MM.1S (cell line): ENCODE results near the gene FBXO8.

Source experiments
- DNase-seq: peaks from one replicate; pipeline ENCODE4 v3.0.0-alpha.2; 2015
- H2AFZ ChIP-seq: fragments of 300-600 bp; sonication (generic); 2 replicates; pipeline ENCODE4 v1.6.0; 2016; ENCODE audit warnings: antibody characterized with exemption, low read length
- H3F3A ChIP-seq: fragments of 300-600 bp; sonication (generic); 2 replicates; pipeline ENCODE4 v1.6.1; 2016; ENCODE audit warnings: mild to moderate bottlenecking, antibody characterized with exemption, low read length, moderate library complexity, mixed read lengths; ENCODE audit not compliant: insufficient read depth
- H3K27ac ChIP-seq: fragments of 300-600 bp; sonication (generic); 2 replicates; pipeline ENCODE4 v1.5.1; 2016; ENCODE audit warnings: mild to moderate bottlenecking, low read length
- H3K27me3 ChIP-seq: fragments of 300-600 bp; sonication (generic); replicated peaks from 2 replicates; pipeline ENCODE4 v1.6.0; 2016; ENCODE audit warnings: low read length; ENCODE audit not compliant: insufficient read depth
- H3K36me3 ChIP-seq: fragments of 300-600 bp; sonication (generic); replicated peaks from 2 replicates; pipeline ENCODE4 v1.6.1; 2016; ENCODE audit warnings: mild to moderate bottlenecking, low read length, mixed read lengths; ENCODE audit not compliant: insufficient read depth
- H3K4me1 ChIP-seq: fragments of 300-600 bp; sonication (generic); 2 replicates; pipeline ENCODE4 v1.6.1; 2016; ENCODE audit warnings: low read length, mixed read lengths
- H3K4me2 ChIP-seq: fragments of 300-600 bp; sonication (generic); 2 replicates; pipeline ENCODE4 v1.6.0; 2016; ENCODE audit warnings: low read depth, low read length
- H3K4me3 ChIP-seq: fragments of 300-600 bp; sonication (generic); 2 replicates; pipeline ENCODE4 v1.5.1; 2016; ENCODE audit warnings: low read length, mixed read lengths
- H3K79me2 ChIP-seq: fragments of 300-600 bp; sonication (generic); 2 replicates; pipeline ENCODE4 v1.6.1; 2016; ENCODE audit warnings: mixed run types, low read length, mixed read lengths
- H3K9ac ChIP-seq: fragments of 300-600 bp; sonication (generic); 2 replicates; pipeline ENCODE4 v1.6.1; 2016; ENCODE audit warnings: low read length, mixed read lengths
- H3K9me2 ChIP-seq: fragments of 300-600 bp; sonication (generic); replicated peaks from 2 replicates; pipeline ENCODE4 v1.6.1; 2016; ENCODE audit warnings: mild to moderate bottlenecking, low read length, mixed read lengths; ENCODE audit not compliant: insufficient read depth
- H3K9me3 ChIP-seq: fragments of 300-600 bp; sonication (generic); replicated peaks from 2 replicates; pipeline ENCODE4 v1.6.1; 2016; ENCODE audit warnings: mild to moderate bottlenecking, low read length, mixed read lengths; ENCODE audit not compliant: insufficient read depth
- H4K20me1 ChIP-seq: fragments of 300-600 bp; sonication (generic); 2 replicates; pipeline ENCODE4 v1.6.1; 2016; ENCODE audit warnings: mild to moderate bottlenecking, low read length, moderate library complexity, mixed read lengths; ENCODE audit not compliant: insufficient read depth
- EZH2 ChIP-seq: fragments of 300-600 bp; sonication (generic); optimal IDR thresholded peaks from 2 replicates; pipeline ENCODE3; 2017; ENCODE audit warnings: low read depth, mild to moderate bottlenecking, antibody characterized with exemption, low read length, mixed read lengths
- EZH2phosphoT487 ChIP-seq: fragments of 300-600 bp; sonication (generic); IDR thresholded peaks from 2 replicates; pipeline ENCODE4 v1.6.1; 2018; ENCODE audit warnings: antibody characterized with exemption, low read length
- TF ChIP-seq, protein P1 (sequence below): fragments of 300-600 bp; sonication (generic); IDR thresholded peaks from 2 replicates; pipeline ENCODE4 v1.5.1; 2016; ENCODE audit warnings: antibody characterized with exemption, low read length, mixed read lengths

Gene FBXO8

DNA sequence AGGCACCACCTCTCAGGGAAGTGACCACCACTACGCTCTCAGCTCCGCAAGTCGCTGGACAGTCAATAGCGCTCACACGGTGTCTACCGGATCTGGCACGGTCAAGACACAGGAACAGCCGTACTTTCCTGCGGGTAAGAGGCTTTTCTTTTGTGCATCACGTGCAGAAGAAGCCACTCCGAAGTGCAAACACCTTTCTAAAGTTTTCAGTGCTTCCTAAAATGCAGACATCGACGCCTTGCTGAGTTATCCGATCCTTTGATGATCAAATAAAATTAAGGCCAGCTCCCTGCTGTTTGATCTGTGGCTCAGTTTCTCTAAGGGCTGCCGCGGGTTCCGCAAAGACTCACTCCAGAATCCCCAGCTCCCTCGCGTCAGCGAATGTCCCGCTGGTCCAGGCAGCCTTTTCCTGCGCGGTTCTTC lies 71.8 kb downstream of the FBXO8 start:
- H3K27me3 ChIP-seq: no peaks in the 10 kb centered on the region
- no peak overlapping the region for H2AFZ ChIP-seq
- H3K9me2 ChIP-seq: no peaks in the 10 kb centered on the region
- no peak overlapping the region for H3K27ac ChIP-seq
- H3K4me3 ChIP-seq: no peak overlapping the region
- no peak for DNase-seq
- TF ChIP-seq EZH2phosphoT487 (no peak), EZH2 (no peak)
- TF ChIP-seq, protein P1, sequence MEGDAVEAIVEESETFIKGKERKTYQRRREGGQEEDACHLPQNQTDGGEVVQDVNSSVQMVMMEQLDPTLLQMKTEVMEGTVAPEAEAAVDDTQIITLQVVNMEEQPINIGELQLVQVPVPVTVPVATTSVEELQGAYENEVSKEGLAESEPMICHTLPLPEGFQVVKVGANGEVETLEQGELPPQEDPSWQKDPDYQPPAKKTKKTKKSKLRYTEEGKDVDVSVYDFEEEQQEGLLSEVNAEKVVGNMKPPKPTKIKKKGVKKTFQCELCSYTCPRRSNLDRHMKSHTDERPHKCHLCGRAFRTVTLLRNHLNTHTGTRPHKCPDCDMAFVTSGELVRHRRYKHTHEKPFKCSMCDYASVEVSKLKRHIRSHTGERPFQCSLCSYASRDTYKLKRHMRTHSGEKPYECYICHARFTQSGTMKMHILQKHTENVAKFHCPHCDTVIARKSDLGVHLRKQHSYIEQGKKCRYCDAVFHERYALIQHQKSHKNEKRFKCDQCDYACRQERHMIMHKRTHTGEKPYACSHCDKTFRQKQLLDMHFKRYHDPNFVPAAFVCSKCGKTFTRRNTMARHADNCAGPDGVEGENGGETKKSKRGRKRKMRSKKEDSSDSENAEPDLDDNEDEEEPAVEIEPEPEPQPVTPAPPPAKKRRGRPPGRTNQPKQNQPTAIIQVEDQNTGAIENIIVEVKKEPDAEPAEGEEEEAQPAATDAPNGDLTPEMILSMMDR: no peak
- no peaks in the 10 kb centered on the region for H3F3A ChIP-seq
- H3K36me3 ChIP-seq: no peaks in the 10 kb centered on the region
- H3K4me2 ChIP-seq: no peak overlapping the region
- no peak overlapping the region for H3K9ac ChIP-seq
- H3K4me1 ChIP-seq: no peaks in the 10 kb centered on the region
- no peaks in the 10 kb centered on the region for H3K9me3 ChIP-seq
- no peaks in the 10 kb centered on the region for H4K20me1 ChIP-seq
- no peaks in the 10 kb centered on the region for H3K79me2 ChIP-seq

DNA sequence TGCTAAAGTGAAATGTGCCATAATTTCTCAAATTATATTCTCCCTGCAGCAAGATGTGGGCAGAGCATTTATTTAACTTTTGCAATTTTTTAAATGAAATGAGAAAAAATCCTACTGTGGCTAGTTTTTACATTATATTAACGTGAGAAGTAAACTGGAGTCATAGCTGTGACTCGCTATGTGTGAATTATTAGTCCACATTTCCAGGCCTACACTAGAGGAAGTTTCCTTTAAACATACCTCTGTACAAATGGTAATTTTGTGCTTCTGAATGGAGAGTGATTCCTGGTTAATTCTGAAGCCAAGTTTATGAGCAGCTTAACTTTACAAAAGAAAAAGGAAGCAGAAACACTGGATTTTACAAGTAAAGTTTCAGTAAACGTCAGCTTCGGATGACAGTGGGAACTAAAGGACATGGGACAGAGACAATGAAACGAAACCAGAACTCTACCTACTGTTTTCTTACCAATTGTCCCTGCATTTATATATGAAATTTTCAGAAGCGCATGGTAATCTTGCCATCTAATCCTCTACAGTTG lies 72.4 kb downstream of the FBXO8 start:
- H2AFZ ChIP-seq: no peak overlapping the region

DNA sequence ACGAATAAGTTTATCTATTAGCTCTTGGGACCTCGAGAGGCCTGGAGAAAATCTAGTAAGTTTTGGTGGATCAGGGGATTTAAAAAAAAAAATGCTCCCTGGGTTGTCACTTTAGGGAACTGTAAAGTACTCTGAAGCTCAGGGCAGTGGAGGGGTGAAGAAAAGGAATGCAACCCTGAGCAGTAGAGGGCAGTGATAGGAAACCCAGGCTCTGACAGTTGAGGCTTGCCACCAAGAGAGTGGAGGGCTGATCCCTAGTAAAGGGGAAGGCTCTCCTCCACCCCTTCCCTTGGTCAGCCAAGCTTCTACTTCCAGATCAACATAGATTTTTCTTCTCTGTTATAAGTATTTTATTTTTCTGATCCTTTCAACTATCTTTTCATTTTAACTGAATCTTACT lies 73.1 kb downstream of the FBXO8 start:
- Histone ChIP-seq H3F3A (no peaks in the 10 kb centered on the region), H3K36me3 (no peaks in the 10 kb centered on the region), H3K9me3 (no peaks in the 10 kb centered on the region), H3K9me2 (no peaks in the 10 kb centered on the region), H3K27me3 (no peaks in the 10 kb centered on the region), H3K27ac (no peak overlapping the region), H2AFZ (no peak overlapping the region), H3K79me2 (no peaks in the 10 kb centered on the region), H3K4me3 (no peak overlapping the region), H3K4me2 (no peak overlapping the region), H4K20me1 (no peaks in the 10 kb centered on the region), H3K9ac (no peak overlapping the region), H3K4me1 (no peaks in the 10 kb centered on the region)
- DNase-seq: no peak
- TF ChIP-seq EZH2 (no peak), EZH2phosphoT487 (no peak)
- TF ChIP-seq, protein P1: no peak

More for the DNA sequence above, 72.4 kb downstream of the FBXO8 start:
- no peak for DNase-seq
- Histone ChIP-seq H3K79me2 (no peaks in the 10 kb centered on the region), H3K36me3 (no peaks in the 10 kb centered on the region), H3K9me2 (no peaks in the 10 kb centered on the region), H3F3A (no peaks in the 10 kb centered on the region), H3K27ac (no peak overlapping the region), H3K4me2 (no peak overlapping the region), H3K4me3 (no peak overlapping the region), H3K4me1 (no peaks in the 10 kb centered on the region), H3K9ac (no peak overlapping the region), H3K27me3 (no peaks in the 10 kb centered on the region), H3K9me3 (no peaks in the 10 kb centered on the region), H4K20me1 (no peaks in the 10 kb centered on the region)
- TF ChIP-seq EZH2 (no peak), EZH2phosphoT487 (no peak)
- TF ChIP-seq, protein P1: no peak
